Hepatocyte (in vitro differentiated cells): ENCODE data around the gene EVI5L. TPM values are rescaled to one million over a fixed set of nuclear protein-coding genes. Genes with fewer than 3 reads are reported as not detected.

Experiments used
- DNase-seq: peaks from one replicate; pipeline ENCODE4 v3.0.0-alpha.2; 2016; ENCODE audit warnings: low spot score
- H2AFZ ChIP-seq: fragments of 200-600 bp; sonication (generic); 2 replicates; pipeline ENCODE4 v1.6.0; 2016; ENCODE audit warnings: antibody characterized with exemption, mild to moderate bottlenecking
- H3K27ac ChIP-seq: fragments of 200-600 bp; sonication (generic); 2 replicates; pipeline ENCODE4 v1.5.1; 2016; ENCODE audit warnings: mild to moderate bottlenecking
- H3K27me3 ChIP-seq: fragments of 200-600 bp; sonication (generic); 2 replicates; pipeline ENCODE4 v1.6.1; 2016
- H3K36me3 ChIP-seq: fragments of 200-600 bp; sonication (generic); replicated peaks from 2 replicates; pipeline ENCODE4 v1.5.1; 2016; ENCODE audit warnings: low read depth; ENCODE audit not compliant: insufficient read depth
- H3K4me1 ChIP-seq: fragments of 200-600 bp; sonication (generic); 2 replicates; pipeline ENCODE4 v1.5.1; 2016; ENCODE audit warnings: mild to moderate bottlenecking, moderate library complexity; ENCODE audit not compliant: insufficient read depth
- H3K4me2 ChIP-seq: fragments of 200-600 bp; sonication (generic); 2 replicates; pipeline ENCODE4 v1.6.0; 2016
- H3K4me3 ChIP-seq: fragments of 200-600 bp; sonication (generic); 2 replicates; pipeline ENCODE4 v1.5.1; 2016; ENCODE audit warnings: mild to moderate bottlenecking
- H3K79me2 ChIP-seq: fragments of 200-600 bp; sonication (generic); 2 replicates; pipeline ENCODE4 v1.6.0; 2017; ENCODE audit warnings: mild to moderate bottlenecking
- H3K9me2 ChIP-seq: fragments of 200-600 bp; sonication (generic); replicated peaks from 2 replicates; pipeline ENCODE4 v1.6.0; 2017; ENCODE audit warnings: mild to moderate bottlenecking; ENCODE audit not compliant: insufficient read depth
- H3K9me3 ChIP-seq: fragments of 200-600 bp; sonication (generic); 2 replicates; pipeline ENCODE4 v1.5.1; 2016; ENCODE audit warnings: low read depth, mild to moderate bottlenecking
- H4K20me1 ChIP-seq: fragments of 200-600 bp; sonication (generic); 2 replicates; pipeline ENCODE4 v1.6.0; 2016; ENCODE audit warnings: mild to moderate bottlenecking; ENCODE audit not compliant: insufficient read depth, poor library complexity, severe bottlenecking
- EZH2 ChIP-seq: fragments of 200-600 bp; sonication (generic); IDR thresholded peaks from 2 replicates; pipeline ENCODE4 v1.6.1; 2016; ENCODE audit warnings: antibody characterized with exemption, mild to moderate bottlenecking, borderline replicate concordance
- EZH2phosphoT487 ChIP-seq: fragments of 200-600 bp; sonication (generic); IDR thresholded peaks from one replicate; pipeline ENCODE4 v1.6.1; 2018; ENCODE audit warnings: antibody characterized with exemption, mild to moderate bottlenecking, low read depth, moderate library complexity; ENCODE audit not compliant: unreplicated experiment, severe bottlenecking
- WGBS: methylation state at CpG from one replicate; pipeline ENCODE4 v1.1.6; 2016; ENCODE audit warnings: low lambda C conversion rate; ENCODE audit errors: missing lambda C conversion rate; 5-methylcytosine and 5-hydroxymethylcytosine counted together
- polyA plus RNA-seq: library from polyadenylated mRNA; unstranded; fragments of >200 nt; fragmentation: Nextera tagmentation; extraction: Ambion mirVana; gene quantifications from 2 replicates; pipeline ENCODE4 v1.2.1, GENCODE V29; 2016
- total RNA-seq: library from RNA; depleted of rRNA; stranded (reverse); fragments of >200 nt; gene quantifications from 2 replicates; pipeline ENCODE4 v1.2.3, GENCODE V29; 2014
- TF ChIP-seq, protein P1 (sequence below): fragments of 200-600 bp; sonication (generic); IDR thresholded peaks from 2 replicates; pipeline ENCODE4 v1.5.1; 2016; ENCODE audit warnings: antibody characterized with exemption, mild to moderate bottlenecking; ENCODE audit not compliant: poor library complexity

EVI5L gene
- total and polyA plus RNA-seq, 2 experiments from 2014 or later = 10.7 to 11.5 TPM

DNA sequence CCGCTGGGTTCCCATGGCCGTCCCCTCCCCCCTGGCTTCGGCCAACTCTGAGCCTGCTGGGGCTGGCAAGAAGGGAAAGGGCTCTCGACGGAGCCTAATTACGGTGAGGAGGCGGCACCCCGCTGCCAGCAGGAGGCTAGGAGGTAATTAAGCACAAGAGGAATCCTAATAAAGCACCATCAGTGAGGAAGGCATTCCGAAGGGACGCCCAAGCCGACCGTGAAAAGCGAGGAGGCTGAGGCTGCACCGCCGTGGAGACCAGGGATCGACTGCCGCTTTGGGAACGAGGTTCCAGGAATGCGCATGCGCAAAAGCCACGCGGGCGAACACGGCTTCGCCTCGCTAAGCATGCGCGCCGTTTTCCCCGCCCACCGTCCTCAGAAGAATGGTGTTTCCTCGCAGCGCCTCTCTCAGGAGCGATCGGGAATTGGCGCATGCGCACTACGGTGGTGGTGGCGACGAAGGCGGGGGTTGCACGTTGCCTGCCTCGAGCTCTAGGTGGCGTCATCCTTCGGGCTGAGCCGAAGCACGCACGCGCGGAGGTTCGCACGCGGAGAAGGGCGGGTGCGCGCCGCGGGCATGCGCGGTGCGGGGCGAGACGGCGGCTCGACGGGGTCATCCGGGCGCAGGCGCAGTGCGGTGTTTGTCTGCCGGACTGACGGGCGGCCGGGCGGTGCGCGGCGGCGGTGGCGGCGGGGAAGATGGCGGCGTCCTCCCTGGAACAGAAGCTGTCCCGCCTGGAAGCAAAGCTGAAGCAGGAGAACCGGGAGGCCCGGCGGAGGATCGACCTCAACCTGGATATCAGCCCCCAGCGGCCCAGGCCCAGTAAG is 73.4 kb downstream of the EVI5L start, which contains the start of gene MAP2K7:
MAP2K7 (plus strand) TSS at position 634 of the 830 bp plus-strand sequence; CDS start at position 702, 68 bp downstream.
- H3K9me2 ChIP-seq = no peaks in the 10 kb centered on the region
- H3K79me2 ChIP-seq = peaks cover 48% of the 10 kb centered on the region
- peak; percentile 100 for DNase-seq
- TF ChIP-seq, protein P1, sequence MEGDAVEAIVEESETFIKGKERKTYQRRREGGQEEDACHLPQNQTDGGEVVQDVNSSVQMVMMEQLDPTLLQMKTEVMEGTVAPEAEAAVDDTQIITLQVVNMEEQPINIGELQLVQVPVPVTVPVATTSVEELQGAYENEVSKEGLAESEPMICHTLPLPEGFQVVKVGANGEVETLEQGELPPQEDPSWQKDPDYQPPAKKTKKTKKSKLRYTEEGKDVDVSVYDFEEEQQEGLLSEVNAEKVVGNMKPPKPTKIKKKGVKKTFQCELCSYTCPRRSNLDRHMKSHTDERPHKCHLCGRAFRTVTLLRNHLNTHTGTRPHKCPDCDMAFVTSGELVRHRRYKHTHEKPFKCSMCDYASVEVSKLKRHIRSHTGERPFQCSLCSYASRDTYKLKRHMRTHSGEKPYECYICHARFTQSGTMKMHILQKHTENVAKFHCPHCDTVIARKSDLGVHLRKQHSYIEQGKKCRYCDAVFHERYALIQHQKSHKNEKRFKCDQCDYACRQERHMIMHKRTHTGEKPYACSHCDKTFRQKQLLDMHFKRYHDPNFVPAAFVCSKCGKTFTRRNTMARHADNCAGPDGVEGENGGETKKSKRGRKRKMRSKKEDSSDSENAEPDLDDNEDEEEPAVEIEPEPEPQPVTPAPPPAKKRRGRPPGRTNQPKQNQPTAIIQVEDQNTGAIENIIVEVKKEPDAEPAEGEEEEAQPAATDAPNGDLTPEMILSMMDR = peak; percentile 85
- no peak for TF ChIP-seq EZH2phosphoT487
- H2AFZ ChIP-seq = peak within 1 kb of the TSS; percentile 49
- H3K27ac ChIP-seq = peak within 1 kb of the TSS; percentile 82
- WGBS = under 1% methylated on average over 64 of the region's 89 CpGs
- H3K27me3 ChIP-seq = no peaks in the 10 kb centered on the region
- H4K20me1 ChIP-seq = peaks cover 40% of the 10 kb centered on the region
- no peaks in the 10 kb centered on the region for H3K9me3 ChIP-seq
- no peaks in the 10 kb centered on the region for H3K36me3 ChIP-seq
- H3K4me1 ChIP-seq = peaks cover 20% of the 10 kb centered on the region
- H3K4me3 ChIP-seq = peak within 1 kb of the TSS; percentile 96
- peak within 1 kb of the TSS; percentile 98 for H3K4me2 ChIP-seq

DNA sequence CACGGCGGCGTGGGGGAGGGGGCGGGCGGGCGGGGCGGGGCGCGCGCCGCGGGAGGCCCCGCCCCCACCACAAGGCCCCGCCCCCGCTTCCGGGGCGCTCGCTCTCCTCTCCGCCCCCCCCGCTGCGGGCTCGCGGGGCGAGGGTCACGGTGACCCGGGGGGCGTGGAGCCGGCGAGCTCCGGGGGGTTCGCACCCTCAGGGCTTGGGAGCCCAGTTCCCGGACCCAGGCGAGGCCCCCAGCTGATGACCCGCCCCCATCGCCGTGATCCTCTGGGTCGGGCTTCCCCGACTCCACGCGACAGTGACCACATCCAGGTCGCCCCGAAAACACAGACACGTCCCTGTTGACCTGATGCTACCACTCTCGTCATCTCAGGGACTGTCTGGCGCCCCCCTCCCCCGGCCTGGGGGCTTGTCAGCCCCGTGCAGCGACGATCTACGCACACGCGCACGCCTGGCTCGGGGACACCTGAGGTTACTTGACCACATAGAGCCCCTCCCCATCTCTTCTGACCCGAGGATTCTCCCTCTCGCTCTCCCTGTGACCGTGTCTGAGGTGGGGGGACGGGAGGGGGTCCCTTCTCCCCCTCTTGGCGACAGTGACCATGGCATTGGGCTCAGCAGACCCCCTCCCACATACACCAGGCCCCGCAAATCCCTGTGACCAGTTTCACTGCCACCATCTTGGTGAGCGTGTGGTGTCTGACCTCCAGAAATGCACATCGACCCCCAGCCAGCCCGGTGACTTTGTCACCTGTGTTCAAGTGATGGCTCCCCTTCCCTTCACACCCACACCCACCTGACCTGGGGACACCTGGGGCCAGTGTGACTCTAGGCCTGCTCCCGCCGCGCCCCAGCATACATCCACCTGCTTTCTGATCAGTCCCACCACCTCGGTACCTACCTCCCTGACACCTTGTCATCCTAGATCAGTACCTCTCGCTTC is 74.3 kb downstream of the EVI5L start:
- Histone ChIP-seq H4K20me1 (peaks cover 49% of the 10 kb centered on the region), H3K9me3 (no peaks in the 10 kb centered on the region), H3K4me3 (peak overlapping the region; percentile 96), H3K9me2 (no peaks in the 10 kb centered on the region), H3K79me2 (peaks cover 48% of the 10 kb centered on the region), H3K27me3 (no peaks in the 10 kb centered on the region), H3K27ac (peak overlapping the region; percentile 81), H3K4me2 (peak overlapping the region; percentile 98), H3K36me3 (no peaks in the 10 kb centered on the region), H3K4me1 (peaks cover 20% of the 10 kb centered on the region), H2AFZ (peak overlapping the region; percentile 49)
- 26% methylated on average over 32 of the region's 68 CpGs for WGBS
- TF ChIP-seq, protein P1 = no peak
- no peak for TF ChIP-seq EZH2
- TF ChIP-seq EZH2phosphoT487 = no peak
- DNase-seq = peak; percentile 75

DNA sequence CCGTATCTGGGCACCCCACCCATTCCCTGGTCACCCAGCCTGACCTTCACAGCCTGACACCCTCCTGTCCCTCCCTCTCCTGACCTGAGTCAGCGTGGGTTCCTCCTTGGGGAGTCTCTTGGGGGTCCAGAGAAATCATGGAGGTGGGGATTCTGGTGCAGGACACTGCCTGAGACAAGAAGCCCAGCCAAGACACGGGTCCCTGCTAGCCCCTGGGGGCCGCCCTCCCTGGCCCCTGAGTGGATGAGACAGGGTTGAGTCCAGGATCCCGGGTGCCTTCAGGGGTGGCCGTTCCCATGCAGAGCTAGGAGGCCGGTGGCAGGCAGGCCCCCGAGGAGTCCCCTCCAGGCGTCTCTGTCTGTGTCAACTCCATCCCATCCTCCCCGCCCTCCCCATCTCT is 75.2 kb downstream of the EVI5L start:
- Histone ChIP-seq H3K9me2 (no peaks in the 10 kb centered on the region), H3K27ac (no peak overlapping the region), H3K36me3 (no peaks in the 10 kb centered on the region), H3K9me3 (no peaks in the 10 kb centered on the region), H3K79me2 (peaks cover 48% of the 10 kb centered on the region), H2AFZ (no peak overlapping the region), H3K4me2 (peak overlapping the region; percentile 98), H3K27me3 (no peaks in the 10 kb centered on the region), H3K4me3 (peak overlapping the region; percentile 96), H3K4me1 (peaks cover 20% of the 10 kb centered on the region), H4K20me1 (peaks cover 51% of the 10 kb centered on the region)
- no peak for DNase-seq
- no peak for TF ChIP-seq EZH2
- TF ChIP-seq EZH2phosphoT487 = no peak
- TF ChIP-seq, protein P1 = no peak
- 88% methylated on average over 10 of the region's 10 CpGs for WGBS
